HCT116 (cell line): ENCODE data around the gene SMYD3. TPM values are rescaled to one million over a fixed set of nuclear protein-coding genes. Genes with fewer than 3 reads are reported as not detected.
"Not testable (repeated sequence)": the region's sequence is repeated elsewhere in the genome, so short reads cannot be mapped to it uniquely, and the experiment has no call there.

Experiments
- ATAC-seq: fragments of 200-7000 bp; cut with Tn5 transposase; 2 replicates; pipeline ENCODE4 v1.9.1; 2020; ENCODE audit warnings: mild to moderate bottlenecking, moderate library complexity
- BruUV-seq: library from RNA; stranded (reverse); fragments of 400-500 nt; replicated peaks from 2 replicates; lab custom pipeline; 2021; lab: Mats Ljungman, UMichigan
- CTCF ChIA-PET: fragments of 300-600 bp; sonication (Branson Sonifier 250); formaldehyde crosslinking; loops from one replicate; lab custom pipeline; 2021; ENCODE audit warnings: antibody characterized with exemption; lab: Charles Lee
- POLR2A ChIA-PET: fragments of 300-600, 350-600 bp; sonication (Branson Sonifier 250); formaldehyde crosslinking; loops from one replicate; lab custom pipeline; 2021; ENCODE audit warnings: antibody characterized with exemption; lab: Charles Lee
- RAD21 ChIA-PET, 2 experiments: fragments of 300-600 bp; sonication (Branson Sonifier 250); formaldehyde crosslinking; loops; one replicate each; lab custom pipeline; 2023; ENCODE audit warnings: low total read pairs in 2 of 2; ENCODE audit not compliant: uncharacterized antibody in 2 of 2, unreplicated experiment in 2 of 2, low non-redundant PET in 1 of 2; lab: Charles Lee
- DNase-seq: peaks from one replicate; pipeline ENCODE4 v3.0.0-alpha.2; 2010; ENCODE audit warnings: low read depth, low spot score
- H2AFZ ChIP-seq: fragments of 200-600 bp; shearing (Covaris generic), sonication (generic); 2 replicates; pipeline ENCODE4 v1.6.1; 2017; ENCODE audit warnings: low read depth, mixed run types, mixed read lengths, antibody characterized with exemption, low read length; ENCODE audit not compliant: poor library complexity, severe bottlenecking
- H3K27ac ChIP-seq: 2 replicates; pipeline ENCODE4 v1.5.1; 2012; ENCODE audit warnings: low read depth, low read length
- H3K27me3 ChIP-seq: fragments of 200-600 bp; sonication (generic); 2 replicates; pipeline ENCODE4 v1.6.1; 2016; ENCODE audit warnings: mixed run types, low read length, mixed read lengths; ENCODE audit not compliant: insufficient read depth
- H3K36me3 ChIP-seq, 2 experiments: fragments of 200-500 bp in 1 of 2; fragments of 200-600 bp in 1 of 2; sonication (Bioruptor generic) in 1 of 2; sonication (generic) in 1 of 2; 2 replicates each; pipeline versions ENCODE4 v1.5.1 to v1.6.1; 2014 to 2016; ENCODE audit warnings: low read length in 2 of 2, inconsistent platforms in 1 of 2, mixed read lengths in 1 of 2, mixed run types in 1 of 2; ENCODE audit not compliant: insufficient read depth in 2 of 2, control insufficient read depth in 1 of 2
- H3K4me1 ChIP-seq, 2 experiments: fragments of 200-600 bp in 1 of 2; sonication (generic) in 1 of 2; 2 replicates each; pipeline versions ENCODE4 v1.5.1 to v1.6.1; 2012 to 2017; ENCODE audit warnings: low read length in 2 of 2, inconsistent platforms in 1 of 2, mild to moderate bottlenecking in 1 of 2, mixed read lengths in 1 of 2, mixed run types in 1 of 2, moderate library complexity in 1 of 2; ENCODE audit not compliant: insufficient read depth in 2 of 2, control insufficient read depth in 1 of 2
- H3K4me2 ChIP-seq: fragments of 200-600 bp; sonication (generic); 2 replicates; pipeline ENCODE4 v1.6.1; 2017; ENCODE audit warnings: mixed run types, low read length, mixed read lengths
- H3K4me3 ChIP-seq, 2 experiments: fragments of 200-600 bp in 1 of 2; sonication (generic) in 1 of 2; replicated peaks in 1 of 2; 2 replicates each; pipeline ENCODE4 v1.5.1; 2011 to 2016; ENCODE audit warnings: low read length in 2 of 2, control low read depth in 1 of 2, low read depth in 1 of 2, mild to moderate bottlenecking in 1 of 2, mixed read lengths in 1 of 2, mixed run types in 1 of 2
- H3K79me2 ChIP-seq: fragments of 200-600 bp; sonication (generic); 2 replicates; pipeline ENCODE4 v1.6.1; 2017; ENCODE audit warnings: mild to moderate bottlenecking, mixed run types, low read length, moderate library complexity, mixed read lengths; ENCODE audit not compliant: insufficient read depth
- H3K9ac ChIP-seq: fragments of 200-600 bp; sonication (generic); 2 replicates; pipeline ENCODE4 v1.6.1; 2016; ENCODE audit warnings: low read length, mixed read lengths
- H3K9me2 ChIP-seq: fragments of 200-600 bp; sonication (generic), shearing (Covaris generic); 2 replicates; pipeline ENCODE4 v1.6.1; 2017; ENCODE audit warnings: mixed run types, mild to moderate bottlenecking, moderate library complexity; ENCODE audit not compliant: insufficient read depth
- H3K9me3 ChIP-seq, 2 experiments: fragments of 200-500 bp in 1 of 2; fragments of 200-600 bp in 1 of 2; sonication (Bioruptor generic) in 1 of 2; sonication (generic) in 1 of 2; 2 replicates each; pipeline ENCODE4 v1.6.1; 2014 to 2017; ENCODE audit warnings: low read length in 2 of 2, mixed read lengths in 2 of 2, inconsistent platforms in 1 of 2, low read depth in 1 of 2, mild to moderate bottlenecking in 1 of 2, mixed run types in 1 of 2, moderate library complexity in 1 of 2; ENCODE audit not compliant: control insufficient read depth in 1 of 2, insufficient read depth in 1 of 2
- H4K20me1 ChIP-seq: fragments of 200-600 bp; sonication (generic), shearing (Covaris generic); 2 replicates; pipeline ENCODE4 v1.6.1; 2017; ENCODE audit warnings: mixed run types, mild to moderate bottlenecking, moderate library complexity; ENCODE audit not compliant: insufficient read depth
- CBX3 ChIP-seq: IDR thresholded peaks from 2 replicates; pipeline ENCODE4 v1.6.1; 2012; ENCODE audit warnings: low read depth
- CEBPB ChIP-seq: IDR thresholded peaks from 2 replicates; pipeline ENCODE4 v1.6.1; 2012; ENCODE audit warnings: low read depth
- ELF1 ChIP-seq: IDR thresholded peaks from 2 replicates; pipeline ENCODE4 v1.6.1; 2012; ENCODE audit warnings: low read depth, borderline replicate concordance
- FOSL1 ChIP-seq: IDR thresholded peaks from 2 replicates; pipeline ENCODE4 v1.6.1; 2012; ENCODE audit warnings: low read depth
- POLR2A ChIP-seq: IDR thresholded peaks from 2 replicates; pipeline ENCODE4 v1.7.0; 2011; ENCODE audit warnings: borderline replicate concordance; ENCODE audit not compliant: insufficient read depth, insufficient read length; ENCODE audit errors: extremely low read depth
- intact Hi-C: fragments of 100-400 bp; cut with micrococcal nuclease; formaldehyde crosslinking; loops from 2 replicates; pipeline ENCODE4 v1.10.0; 2022
- total RNA-seq: library from RNA; stranded (reverse); gene quantifications from one replicate; pipeline ENCODE4 v1.2.1, GENCODE V29; 2021; ENCODE audit not compliant: unreplicated experiment
- TF ChIP-seq, protein P1 (sequence below): IDR thresholded peaks from 2 replicates; pipeline ENCODE4 v1.6.1; 2012; ENCODE audit warnings: low read depth
- TF ChIP-seq, protein P2 (sequence below): IDR thresholded peaks from 2 replicates; pipeline ENCODE4 v1.6.1; 2012
- TF ChIP-seq, protein P3 (sequence below): IDR thresholded peaks from 2 replicates; pipeline ENCODE4 v1.6.1; 2011; ENCODE audit warnings: mild to moderate bottlenecking, low read length, moderate library complexity; ENCODE audit not compliant: insufficient replicate concordance; ENCODE audit errors: extremely low read depth

SMYD3 gene
- total RNA-seq, 1 experiment from 2014 or later, result 33.6 TPM

DNA sequence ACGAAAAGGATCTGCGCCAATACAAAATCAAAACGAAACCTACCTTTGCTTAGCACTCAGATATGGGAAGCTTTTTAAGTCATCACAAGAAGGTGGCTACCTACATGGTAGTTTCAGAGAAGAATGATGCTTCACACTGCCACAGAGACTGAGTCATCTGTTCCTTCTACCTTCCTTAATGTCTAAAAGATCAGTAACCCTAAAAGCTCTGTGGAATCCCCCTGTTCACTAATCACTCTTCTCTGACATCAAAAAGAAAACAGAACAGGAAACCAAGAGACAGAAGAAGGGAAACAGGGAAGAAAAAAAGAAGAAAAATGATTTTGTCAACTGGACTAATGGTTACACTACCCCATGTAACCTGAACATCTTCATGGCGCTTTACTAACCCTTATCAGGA lies 177.2 kb downstream of the SMYD3 start (continued):
- TF ChIP-seq, protein P1, sequence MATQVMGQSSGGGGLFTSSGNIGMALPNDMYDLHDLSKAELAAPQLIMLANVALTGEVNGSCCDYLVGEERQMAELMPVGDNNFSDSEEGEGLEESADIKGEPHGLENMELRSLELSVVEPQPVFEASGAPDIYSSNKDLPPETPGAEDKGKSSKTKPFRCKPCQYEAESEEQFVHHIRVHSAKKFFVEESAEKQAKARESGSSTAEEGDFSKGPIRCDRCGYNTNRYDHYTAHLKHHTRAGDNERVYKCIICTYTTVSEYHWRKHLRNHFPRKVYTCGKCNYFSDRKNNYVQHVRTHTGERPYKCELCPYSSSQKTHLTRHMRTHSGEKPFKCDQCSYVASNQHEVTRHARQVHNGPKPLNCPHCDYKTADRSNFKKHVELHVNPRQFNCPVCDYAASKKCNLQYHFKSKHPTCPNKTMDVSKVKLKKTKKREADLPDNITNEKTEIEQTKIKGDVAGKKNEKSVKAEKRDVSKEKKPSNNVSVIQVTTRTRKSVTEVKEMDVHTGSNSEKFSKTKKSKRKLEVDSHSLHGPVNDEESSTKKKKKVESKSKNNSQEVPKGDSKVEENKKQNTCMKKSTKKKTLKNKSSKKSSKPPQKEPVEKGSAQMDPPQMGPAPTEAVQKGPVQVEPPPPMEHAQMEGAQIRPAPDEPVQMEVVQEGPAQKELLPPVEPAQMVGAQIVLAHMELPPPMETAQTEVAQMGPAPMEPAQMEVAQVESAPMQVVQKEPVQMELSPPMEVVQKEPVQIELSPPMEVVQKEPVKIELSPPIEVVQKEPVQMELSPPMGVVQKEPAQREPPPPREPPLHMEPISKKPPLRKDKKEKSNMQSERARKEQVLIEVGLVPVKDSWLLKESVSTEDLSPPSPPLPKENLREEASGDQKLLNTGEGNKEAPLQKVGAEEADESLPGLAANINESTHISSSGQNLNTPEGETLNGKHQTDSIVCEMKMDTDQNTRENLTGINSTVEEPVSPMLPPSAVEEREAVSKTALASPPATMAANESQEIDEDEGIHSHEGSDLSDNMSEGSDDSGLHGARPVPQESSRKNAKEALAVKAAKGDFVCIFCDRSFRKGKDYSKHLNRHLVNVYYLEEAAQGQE, result no peak

DNA sequence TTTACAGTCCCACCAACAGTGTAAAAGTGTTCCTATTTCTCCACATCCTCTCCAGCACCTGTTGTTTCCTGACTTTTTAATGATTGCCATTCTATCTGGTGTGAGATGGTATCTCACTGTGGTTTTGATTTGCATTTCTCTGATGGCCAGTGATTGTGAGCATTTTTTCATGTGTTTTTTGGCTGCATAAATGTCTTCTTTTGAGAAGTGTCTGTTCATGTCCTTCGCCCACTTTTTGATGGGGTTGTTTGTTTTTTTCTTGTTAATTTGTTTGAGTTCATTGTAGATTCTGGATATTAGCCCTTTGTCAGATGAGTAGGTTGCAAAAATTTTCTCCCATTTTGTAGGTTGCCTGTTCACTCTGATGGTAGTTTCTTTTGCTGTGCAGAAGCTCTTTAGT lies 177.8 kb downstream of the SMYD3 start:
- BruUV-seq, H3K79me2 ChIP-seq, H2AFZ ChIP-seq, H3K9ac ChIP-seq, POLR2A ChIA-PET, intact Hi-C loops, H3K27me3 ChIP-seq, H3K4me1 ChIP-seq, H3K4me2 ChIP-seq, DNase-seq, H3K27ac ChIP-seq, H3K9me2 ChIP-seq, ATAC-seq, CTCF ChIA-PET, H3K9me3 ChIP-seq, RAD21 ChIA-PET, H3K36me3 ChIP-seq, H4K20me1 ChIP-seq, H3K4me3 ChIP-seq: not testable (repeated sequence)

DNA sequence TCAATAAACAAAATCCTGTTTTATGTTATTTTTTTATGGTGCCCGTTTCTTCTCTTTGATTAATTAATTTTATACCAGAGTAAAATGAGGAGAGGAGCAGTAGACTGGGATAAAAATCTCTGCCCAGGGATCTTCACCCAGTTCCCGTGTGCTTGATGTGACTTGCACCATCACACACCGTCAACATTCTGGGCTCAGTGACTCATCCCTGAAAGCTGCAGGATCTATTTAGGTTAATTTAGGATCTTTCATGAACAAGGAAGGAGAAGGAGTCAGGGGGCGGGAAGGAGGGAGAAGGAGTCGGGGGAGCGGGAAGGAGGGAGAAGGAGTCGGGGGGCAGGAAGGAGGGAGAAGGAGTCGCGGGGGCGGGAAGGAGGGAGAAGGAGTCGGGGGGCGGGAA lies 182.4 kb downstream of the SMYD3 start:
- H3K4me2 ChIP-seq, result no peak overlapping the region
- ATAC-seq (no peak), DNase-seq (no peak)
- no peaks in the 10 kb centered on the region for H3K79me2 ChIP-seq
- no peaks in the 10 kb centered on the region for H3K9me3 ChIP-seq
- no peak overlapping the region for H3K27ac ChIP-seq
- ChIA-PET CTCF (no interaction called here), RAD21 (no interaction called here), POLR2A (no interaction called here)
- no peak overlapping the region for H2AFZ ChIP-seq
- H3K36me3 ChIP-seq, result no peaks in the 10 kb centered on the region
- no peaks in the 10 kb centered on the region for H4K20me1 ChIP-seq
- H3K9ac ChIP-seq, result no peak overlapping the region
- no peak overlapping the region for H3K4me3 ChIP-seq
- BruUV-seq, result no TSS peak
- intact Hi-C loops, result no loop called here
- no peaks in the 10 kb centered on the region for H3K4me1 ChIP-seq
- no peaks in the 10 kb centered on the region for H3K27me3 ChIP-seq
- H3K9me2 ChIP-seq, result no peaks in the 10 kb centered on the region
- no peak for TF ChIP-seq FOSL1
- TF ChIP-seq, protein P1, result no peak
- TF ChIP-seq CEBPB, result no peak
- no peak for TF ChIP-seq POLR2A
- no peak for TF ChIP-seq ELF1
- TF ChIP-seq CBX3, result no peak
- TF ChIP-seq, protein P2, sequence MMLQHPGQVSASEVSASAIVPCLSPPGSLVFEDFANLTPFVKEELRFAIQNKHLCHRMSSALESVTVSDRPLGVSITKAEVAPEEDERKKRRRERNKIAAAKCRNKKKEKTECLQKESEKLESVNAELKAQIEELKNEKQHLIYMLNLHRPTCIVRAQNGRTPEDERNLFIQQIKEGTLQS, result no peak
- TF ChIP-seq, protein P3, sequence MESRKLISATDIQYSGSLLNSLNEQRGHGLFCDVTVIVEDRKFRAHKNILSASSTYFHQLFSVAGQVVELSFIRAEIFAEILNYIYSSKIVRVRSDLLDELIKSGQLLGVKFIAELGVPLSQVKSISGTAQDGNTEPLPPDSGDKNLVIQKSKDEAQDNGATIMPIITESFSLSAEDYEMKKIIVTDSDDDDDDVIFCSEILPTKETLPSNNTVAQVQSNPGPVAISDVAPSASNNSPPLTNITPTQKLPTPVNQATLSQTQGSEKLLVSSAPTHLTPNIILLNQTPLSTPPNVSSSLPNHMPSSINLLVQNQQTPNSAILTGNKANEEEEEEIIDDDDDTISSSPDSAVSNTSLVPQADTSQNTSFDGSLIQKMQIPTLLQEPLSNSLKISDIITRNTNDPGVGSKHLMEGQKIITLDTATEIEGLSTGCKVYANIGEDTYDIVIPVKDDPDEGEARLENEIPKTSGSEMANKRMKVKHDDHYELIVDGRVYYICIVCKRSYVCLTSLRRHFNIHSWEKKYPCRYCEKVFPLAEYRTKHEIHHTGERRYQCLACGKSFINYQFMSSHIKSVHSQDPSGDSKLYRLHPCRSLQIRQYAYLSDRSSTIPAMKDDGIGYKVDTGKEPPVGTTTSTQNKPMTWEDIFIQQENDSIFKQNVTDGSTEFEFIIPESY, result no peak
